Endothelial cell of umbilical vein (primary cell): ENCODE data around the gene CYP1A1.

Experiments
- CTCF ChIP-seq, 2 donors: IDR thresholded peaks; 1 replicate in 1 of 2; 2 replicates in 1 of 2; pipeline ENCODE4 v1.5.1; 2011; ENCODE audit warnings: low read length in 2 of 2, mild to moderate bottlenecking in 2 of 2, moderate library complexity in 2 of 2, control low read depth in 1 of 2, inconsistent platforms in 1 of 2, low read depth in 1 of 2; ENCODE audit not compliant: insufficient read depth in 1 of 2; ENCODE audit errors: extremely low read depth in 1 of 2
- EZH2 ChIP-seq: IDR thresholded peaks from 2 replicates; pipeline ENCODE4 v1.6.1; 2012; ENCODE audit warnings: borderline replicate concordance, low read depth, mild to moderate bottlenecking, moderate library complexity, low read length, inconsistent platforms; ENCODE audit not compliant: severe bottlenecking
- GATA2 ChIP-seq: IDR thresholded peaks from 2 replicates; pipeline ENCODE4 v1.7.0; 2011; ENCODE audit warnings: low read depth, mild to moderate bottlenecking, moderate library complexity, mixed read lengths, low read length; ENCODE audit not compliant: insufficient read length, insufficient read depth
- POLR2AphosphoS5 ChIP-seq: IDR thresholded peaks from 2 replicates; pipeline ENCODE4 v1.6.1; 2012; ENCODE audit warnings: low read depth, mild to moderate bottlenecking, control low read depth, low read length, moderate library complexity; ENCODE audit not compliant: insufficient read depth

GRCh38 chr15:74722591-74722990, 2.7 kb downstream of the CYP1A1 start:
- TF ChIP-seq CTCF (IDR thresholded peaks at IDR 0.05; ENCODE audit: extremely low read depth in 1 of 2, insufficient read depth in 1 of 2, low read depth in 1 of 2, low read length in 2 of 2) (no peak), EZH2 (no peak), GATA2 (no peak), POLR2AphosphoS5 (no peak)
